RPMI8226 (cell line): ENCODE data around the gene TULP4.
A peak's percentile ranks its signal among the peaks of the same experiment; 100 is the strongest.
"Not testable (repeated sequence)": the region's sequence is repeated elsewhere in the genome, so short reads cannot be mapped to it uniquely, and the experiment has no call there.

Source experiments
- DNase-seq: peaks from one replicate; pipeline ENCODE4 v3.0.0-alpha.2; 2015

TULP4 gene

GRCh38 chr6:158361961-158362669 is 49.9 kb downstream of the TULP4 start:
- DNase-seq, result no peak

GRCh38 chr6:158366363-158366762 is 54.1 kb downstream of the TULP4 start:
- no peak for DNase-seq

- no peak for DNase-seq
These were observed 55.6 kb downstream of the TULP4 start for GRCh38 chr6:158367816-158368215.

- DNase-seq, result no peak
These were observed 57.0 kb downstream of the TULP4 start for GRCh38 chr6:158369241-158369640.

- no peak for DNase-seq
These were observed 58.5 kb downstream of the TULP4 start for GRCh38 chr6:158370805-158371204.

GRCh38 chr6:158371261-158371660 is 59.0 kb downstream of the TULP4 start:
- DNase-seq, result no peak

GRCh38 chr6:158372574-158372973 is 60.3 kb downstream of the TULP4 start:
- DNase-seq, result no peak

- DNase-seq, result no peak
These were observed 60.9 kb downstream of the TULP4 start for GRCh38 chr6:158373214-158373613.

GRCh38 chr6:158374020-158374419 is 61.8 kb downstream of the TULP4 start:
- DNase-seq, result no peak

GRCh38 chr6:158376631-158377081 is 64.4 kb downstream of the TULP4 start:
- DNase-seq, result no peak

- DNase-seq, result no peak
These were observed 65.6 kb downstream of the TULP4 start for GRCh38 chr6:158377860-158378259.

GRCh38 chr6:158379336-158379735 is 67.1 kb downstream of the TULP4 start:
- DNase-seq, result no peak

- DNase-seq, result no peak
These were observed 68.9 kb downstream of the TULP4 start for GRCh38 chr6:158381214-158381613.

GRCh38 chr6:158382491-158382890 is 70.2 kb downstream of the TULP4 start:
- DNase-seq, result no peak

- no peak for DNase-seq
These were observed 70.8 kb downstream of the TULP4 start for GRCh38 chr6:158383057-158383456.

GRCh38 chr6:158383542-158383941 is 71.3 kb downstream of the TULP4 start:
- no peak for DNase-seq

- no peak for DNase-seq
These were observed 72.4 kb downstream of the TULP4 start for GRCh38 chr6:158384671-158385110.

- DNase-seq, result peak; percentile 12
These were observed 74.8 kb downstream of the TULP4 start for GRCh38 chr6:158387036-158387435.

GRCh38 chr6:158387578-158387977 is 75.3 kb downstream of the TULP4 start:
- DNase-seq, result no peak

- no peak for DNase-seq
These were observed 76.5 kb downstream of the TULP4 start for GRCh38 chr6:158388727-158389126.

- no peak for DNase-seq
These were observed 77.1 kb downstream of the TULP4 start for GRCh38 chr6:158389193-158389919.

- no peak for DNase-seq
These were observed 79.0 kb downstream of the TULP4 start for GRCh38 chr6:158391276-158391675.

GRCh38 chr6:158391977-158392376 is 79.7 kb downstream of the TULP4 start:
- DNase-seq, result not testable (repeated sequence)

GRCh38 chr6:158396136-158396535 is 83.9 kb downstream of the TULP4 start:
- no peak for DNase-seq
